DMS114 treated with DMSO at 0.1 percent for 48 hours (cell line): ENCODE results near the gene MRC1.
"Not testable (repeated sequence)": the region's sequence is repeated elsewhere in the genome, so short reads cannot be mapped to it uniquely, and the experiment has no call there.

Experiments used
- DNase-seq: peaks from one replicate; lab custom pipeline; 2025; ENCODE audit not compliant: unreplicated experiment; lab: John Stamatoyannopoulos, UW

Gene MRC1

DNA sequence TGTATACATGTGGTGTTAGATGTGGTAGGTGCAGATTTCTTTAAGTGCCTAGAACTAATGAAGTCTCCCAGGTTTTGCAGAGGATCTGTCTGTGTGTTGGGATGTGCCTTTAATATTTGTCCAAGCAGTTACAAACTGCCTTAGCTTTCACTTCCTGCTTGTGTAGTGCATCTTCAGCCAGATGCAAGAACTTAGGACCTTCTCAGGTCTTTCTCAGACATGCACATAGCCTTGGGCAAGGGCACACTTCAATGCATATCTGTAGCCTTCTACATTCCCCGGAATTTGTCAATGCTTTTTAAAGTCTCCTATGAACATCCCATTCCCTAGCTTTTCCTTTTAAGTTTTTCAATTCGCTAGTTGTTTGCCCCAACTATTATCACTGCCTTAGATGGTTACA is 95.4 kb downstream of the MRC1 start:
- no peak for DNase-seq

DNA sequence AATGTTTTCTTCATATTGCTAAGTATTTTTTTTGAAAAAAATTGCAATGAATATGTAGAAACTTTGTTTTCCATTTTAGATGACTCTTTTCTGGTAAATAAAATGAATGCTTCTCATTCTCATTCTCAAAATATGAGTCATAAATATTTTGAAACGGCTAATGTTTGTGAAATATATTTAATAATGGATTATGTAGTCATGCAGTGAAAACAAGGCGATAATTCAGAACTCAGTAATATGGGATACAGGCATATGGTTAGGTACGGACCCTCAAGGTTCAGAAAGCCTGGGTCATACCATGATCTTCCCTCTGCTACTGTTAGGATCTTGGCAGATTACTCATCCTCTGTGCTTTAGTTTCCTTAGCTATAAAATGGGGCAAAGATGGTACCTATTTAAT is 96.3 kb downstream of the MRC1 start:
- no peak for DNase-seq

DNA sequence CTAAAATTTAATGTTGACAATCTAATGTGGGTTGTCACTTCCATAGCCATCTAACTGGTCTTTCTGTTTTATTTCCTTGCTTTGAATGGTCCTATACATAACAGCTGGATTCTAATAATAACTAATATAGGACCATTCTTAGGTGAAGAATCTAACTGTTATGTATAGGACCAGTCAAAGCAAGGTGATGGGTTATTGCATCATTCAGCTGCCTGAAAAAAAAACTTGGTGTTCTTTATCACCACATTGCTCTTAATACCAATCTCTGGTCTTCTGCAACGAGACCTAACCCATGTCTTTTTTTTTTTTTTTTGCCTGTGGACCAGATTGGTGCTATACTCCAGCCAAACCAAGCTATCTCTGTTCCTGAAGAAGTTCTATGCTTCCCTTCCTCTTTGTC is 96.9 kb downstream of the MRC1 start:
- DNase-seq: no peak

DNA sequence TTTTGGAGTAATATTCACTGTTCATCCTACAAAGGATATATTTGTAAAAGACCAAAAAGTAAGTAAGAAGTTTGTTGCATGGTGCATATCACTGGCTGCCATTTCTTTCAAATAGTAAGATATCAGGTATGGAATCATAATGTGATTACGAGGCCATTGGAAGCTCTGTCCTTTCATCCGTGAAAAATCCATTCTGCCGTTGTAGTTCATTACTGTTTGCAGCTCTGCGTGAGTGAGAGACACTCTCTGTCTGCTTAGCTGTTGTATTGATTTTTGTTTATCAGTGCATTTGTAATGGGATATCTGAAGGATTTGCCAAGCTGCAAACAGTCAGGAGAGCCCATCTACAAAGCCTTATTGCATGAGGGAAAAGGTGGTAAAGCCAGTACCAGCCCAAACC is 98.5 kb downstream of the MRC1 start:
- DNase-seq: no peak

DNA sequence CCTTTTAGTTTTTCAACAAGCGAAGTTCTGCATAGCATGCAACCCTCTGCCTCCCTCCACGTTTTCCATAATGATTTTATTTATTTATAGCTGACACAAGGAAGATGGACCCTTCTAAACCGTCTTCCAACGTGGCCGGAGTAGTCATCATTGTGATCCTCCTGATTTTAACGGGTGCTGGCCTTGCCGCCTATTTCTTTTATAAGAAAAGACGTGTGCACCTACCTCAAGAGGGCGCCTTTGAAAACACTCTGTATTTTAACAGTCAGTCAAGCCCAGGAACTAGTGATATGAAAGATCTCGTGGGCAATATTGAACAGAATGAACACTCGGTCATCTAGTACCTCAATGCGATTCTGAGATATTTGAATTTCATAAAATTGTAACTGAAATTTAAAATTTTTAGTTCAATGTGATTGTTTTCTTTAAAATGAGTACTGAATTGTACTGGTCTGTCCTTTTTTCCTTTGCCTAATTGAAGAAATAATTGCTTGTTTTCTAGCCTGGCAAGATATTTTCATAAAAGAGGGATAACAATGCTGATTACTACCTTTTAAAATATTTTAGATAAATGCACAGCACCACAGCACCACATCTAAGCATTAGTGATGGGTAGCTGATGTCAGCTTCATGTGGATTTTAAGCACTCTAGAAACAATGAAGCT is 101.1 kb downstream of the MRC1 start:
- peak; percentile 74 for DNase-seq

DNA sequence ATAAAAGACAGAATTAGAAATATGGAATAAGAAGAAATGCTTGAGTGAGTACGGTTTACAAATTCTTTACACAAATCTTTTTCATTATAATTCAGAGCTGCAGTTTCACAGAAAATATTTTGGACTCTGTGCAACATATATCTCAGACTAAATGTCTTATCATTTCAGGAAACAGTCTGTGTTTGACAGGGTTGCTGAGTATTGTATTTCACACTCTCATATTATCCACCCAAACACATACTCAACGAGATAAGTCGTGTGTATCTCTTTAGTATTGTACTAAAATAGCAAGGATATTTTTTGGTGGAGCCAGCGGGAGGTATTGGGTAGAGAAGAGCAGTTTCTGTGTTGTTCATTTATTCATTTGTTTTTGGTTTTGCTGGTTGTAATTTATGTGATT is 103.6 kb downstream of the MRC1 start:
- DNase-seq: no peak

DNA sequence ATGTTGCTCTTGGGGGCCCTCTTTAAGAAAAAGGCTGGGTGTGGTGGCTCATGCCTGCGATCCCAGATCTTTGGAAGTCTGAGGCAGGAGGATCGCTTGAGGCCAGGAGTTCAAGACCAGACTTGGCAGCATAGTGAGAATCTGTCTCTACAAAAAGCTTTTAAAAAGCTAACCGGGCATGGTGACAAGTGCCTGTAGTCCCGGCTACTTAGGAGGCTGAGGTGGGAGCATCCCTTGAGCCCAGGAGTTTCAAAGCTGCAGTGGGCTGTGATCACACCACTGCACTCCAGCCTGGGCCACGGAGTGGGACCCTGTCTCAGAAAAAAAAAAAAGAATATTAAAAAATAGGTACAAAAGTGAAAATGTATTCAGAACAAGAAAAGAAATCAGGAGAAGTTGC is 104.5 kb downstream of the MRC1 start:
- no peak for DNase-seq

DNA sequence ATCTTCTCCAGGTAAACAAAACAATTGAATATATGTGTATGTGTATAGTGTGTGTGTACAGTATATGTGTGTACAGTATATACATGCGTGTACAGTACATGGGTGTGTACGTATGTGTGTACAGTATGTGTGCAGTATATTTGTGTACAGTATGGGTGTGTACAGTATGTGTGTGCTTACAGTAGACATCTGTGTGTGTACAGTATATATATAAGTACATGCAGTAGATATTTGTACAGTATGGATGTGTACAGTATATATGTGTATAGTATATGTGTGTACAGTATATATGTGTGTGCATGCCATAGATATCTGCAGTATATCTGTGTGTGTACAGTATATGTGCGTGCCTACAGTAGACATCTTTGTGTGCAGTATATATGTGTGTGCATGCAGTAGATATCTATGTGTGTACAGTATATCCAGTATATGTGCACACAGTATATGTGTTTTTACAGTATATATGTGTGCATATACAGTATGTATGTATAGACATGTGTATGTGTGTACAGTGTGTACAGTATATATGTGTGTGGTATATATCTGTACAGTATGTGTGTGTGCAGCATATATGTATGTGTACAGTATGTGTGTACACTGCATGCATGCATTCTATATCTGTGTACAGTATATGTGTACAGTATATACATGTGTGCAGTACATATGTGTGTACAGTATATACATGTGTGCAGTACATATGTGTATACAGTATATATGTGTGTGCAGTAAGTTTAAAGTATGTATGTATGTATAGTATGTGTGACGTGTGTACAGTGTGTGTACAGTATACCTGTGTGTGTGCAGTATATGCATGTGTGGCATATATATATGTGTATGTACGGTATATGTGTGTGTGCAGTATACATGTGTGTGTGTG is 105.3 kb downstream of the MRC1 start:
- DNase-seq: no peak

DNA sequence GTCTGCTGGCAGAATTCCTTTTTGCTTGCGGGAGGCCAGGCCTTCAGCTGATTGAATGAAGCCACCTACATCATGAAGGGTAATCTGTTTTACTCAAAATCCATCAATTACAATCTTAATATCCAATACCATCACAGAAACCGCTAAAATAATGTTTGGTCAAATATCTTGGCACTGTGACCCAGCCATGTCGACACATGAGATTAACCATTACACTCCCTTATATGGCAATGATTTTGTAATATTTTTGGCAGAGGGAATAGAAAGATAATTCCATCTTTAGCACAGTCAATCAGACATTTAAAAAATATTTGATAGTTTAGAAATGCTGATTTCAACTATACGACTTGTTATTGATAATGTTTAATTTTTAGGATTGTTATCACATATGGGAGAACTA is 106.0 kb downstream of the MRC1 start:
- DNase-seq: no peak

DNA sequence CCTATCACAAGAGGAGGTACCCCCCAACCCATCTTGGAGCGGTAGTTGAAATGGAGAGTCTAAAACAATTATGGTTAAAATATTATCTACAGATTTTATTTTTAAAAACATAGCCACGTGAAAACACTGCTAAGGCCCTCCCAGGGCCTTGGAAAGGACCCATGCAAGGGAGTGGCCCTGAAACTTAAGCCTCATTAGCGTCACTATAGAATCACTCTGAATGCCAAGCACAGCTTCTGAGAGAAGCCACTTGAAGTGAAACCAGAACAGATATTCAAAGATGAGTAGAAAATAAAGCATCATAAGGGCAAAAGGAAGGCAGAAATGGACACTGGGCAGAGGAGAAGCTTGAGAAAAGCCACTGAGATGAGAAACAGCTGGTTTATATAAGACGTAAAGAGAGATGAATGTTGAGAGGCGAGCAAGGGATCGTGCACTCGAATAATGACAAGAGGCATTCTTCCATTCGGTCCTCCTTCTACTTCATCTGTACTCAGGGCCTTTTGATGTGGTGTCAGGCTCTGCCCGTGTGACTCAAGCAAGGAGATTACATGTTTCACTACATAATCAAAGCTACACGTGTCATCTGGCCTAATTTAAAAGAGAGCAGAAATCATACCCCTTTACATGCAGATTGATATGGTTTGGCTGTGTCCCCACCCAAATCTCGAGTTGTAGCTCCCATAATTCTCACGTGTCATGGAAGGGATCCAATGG is 109.2 kb downstream of the MRC1 start:
- DNase-seq: no peak

DNA sequence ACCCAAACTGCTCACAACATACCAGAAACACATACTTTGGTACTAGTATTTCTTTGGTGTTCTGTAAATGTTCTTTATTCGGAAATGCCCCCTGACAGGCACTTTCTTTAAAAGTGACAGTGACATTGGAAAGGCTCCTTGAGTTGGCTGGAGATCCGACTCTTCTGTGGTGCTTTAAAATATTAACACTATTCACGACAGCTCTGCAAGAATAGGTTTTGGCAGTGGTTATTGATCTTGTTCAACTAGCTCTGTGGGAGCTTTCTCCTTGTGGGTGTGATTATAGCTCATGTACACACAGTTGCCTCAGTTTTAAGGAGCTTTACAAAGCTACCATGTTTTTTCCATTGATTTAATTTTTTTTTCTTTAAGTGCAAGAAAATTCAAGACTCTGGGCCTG is 112.2 kb downstream of the MRC1 start:
- DNase-seq: no peak

DNA sequence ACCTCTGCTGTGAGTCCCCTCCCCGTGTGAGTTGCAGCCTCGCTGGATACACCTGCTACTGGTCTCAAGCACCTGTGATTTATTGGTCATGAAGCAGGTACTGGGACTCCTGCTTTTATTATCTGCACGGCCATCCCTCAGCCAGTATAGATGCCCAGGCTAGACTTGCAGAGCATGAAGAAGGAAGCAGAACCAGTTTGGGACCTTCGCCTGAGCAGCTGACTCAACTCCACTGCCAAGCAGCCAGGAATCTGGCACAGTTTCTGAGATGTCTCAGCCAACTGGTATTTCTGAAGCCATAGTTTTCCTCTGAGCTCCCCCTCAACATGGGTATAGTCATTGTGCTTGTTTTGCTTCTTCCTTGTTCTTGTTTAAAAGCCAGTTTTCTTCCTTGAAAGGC is 114.6 kb downstream of the MRC1 start:
- DNase-seq: no peak

DNA sequence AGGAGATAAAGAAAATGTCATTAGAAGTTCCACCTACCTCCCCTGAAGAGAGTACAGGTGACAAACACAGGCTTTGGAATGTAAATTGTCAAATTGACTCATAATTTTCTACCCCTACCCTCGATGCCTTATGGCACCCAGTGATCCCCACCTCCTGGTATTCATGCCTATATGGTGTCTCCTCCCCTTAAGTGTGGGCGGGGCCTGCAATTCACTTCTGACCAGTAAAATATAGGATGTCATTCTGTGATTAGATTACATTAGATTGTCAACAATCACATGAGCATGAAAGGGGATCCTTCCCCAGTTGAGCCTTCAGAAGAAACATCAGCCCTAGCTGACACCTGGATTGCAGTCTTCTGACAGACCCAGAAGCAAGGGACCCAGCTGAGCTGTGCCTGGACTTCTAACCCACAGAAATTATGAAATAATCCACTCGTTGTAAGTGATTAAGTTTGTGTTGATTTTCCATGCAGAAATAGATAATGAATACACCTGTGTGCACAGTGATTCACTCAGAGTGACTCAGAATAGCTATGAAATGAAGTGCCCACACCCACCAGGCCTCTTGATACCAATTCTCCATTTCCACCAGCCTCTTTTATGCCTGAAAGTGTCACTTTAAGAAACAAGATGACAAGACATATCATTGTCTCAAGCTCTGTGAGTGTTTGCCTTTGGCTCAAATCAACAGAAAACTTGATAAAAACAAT is 134.0 kb downstream of the MRC1 start:
- no peak for DNase-seq

DNA sequence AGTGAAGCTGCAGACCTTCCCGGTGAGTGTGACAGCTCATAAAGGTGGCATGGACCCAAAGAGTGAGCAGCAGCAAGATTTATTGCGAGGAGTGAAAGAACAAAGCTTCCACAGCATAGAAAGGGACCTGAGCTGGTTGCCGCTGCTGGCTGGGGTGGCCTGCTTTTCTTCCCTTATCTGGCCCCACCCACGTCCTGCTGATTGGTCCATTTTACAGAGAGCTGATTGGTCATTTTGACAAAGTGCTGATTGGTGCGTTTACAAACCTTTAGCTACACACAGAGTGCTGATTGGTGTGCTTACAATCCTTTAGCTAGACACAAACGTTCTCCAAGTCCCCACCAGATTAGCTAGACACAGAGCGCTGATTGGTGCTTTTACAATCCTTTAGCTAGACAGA is 141.1 kb downstream of the MRC1 start:
- not testable (repeated sequence) for DNase-seq

DNA sequence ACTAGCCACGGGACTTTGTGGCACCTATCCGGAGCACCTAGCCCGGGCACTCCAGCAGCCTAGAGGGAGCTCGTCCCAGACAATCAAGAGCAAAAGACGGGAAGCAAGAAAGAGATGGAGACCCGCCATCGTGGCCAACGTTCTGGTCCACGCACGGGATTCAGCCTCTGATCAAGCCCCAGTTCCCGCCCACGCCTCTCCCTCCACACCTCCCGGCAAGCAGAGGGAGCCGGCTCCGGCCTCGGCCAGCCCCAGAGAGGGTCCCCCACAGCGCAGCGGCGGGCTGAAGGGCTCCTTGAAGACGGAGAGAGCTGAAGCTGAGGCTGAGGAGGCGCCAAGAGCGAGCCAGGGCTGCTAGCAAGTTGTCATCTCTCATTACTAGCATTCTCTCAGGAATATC is 141.6 kb downstream of the MRC1 start:
- DNase-seq: no peak

DNA sequence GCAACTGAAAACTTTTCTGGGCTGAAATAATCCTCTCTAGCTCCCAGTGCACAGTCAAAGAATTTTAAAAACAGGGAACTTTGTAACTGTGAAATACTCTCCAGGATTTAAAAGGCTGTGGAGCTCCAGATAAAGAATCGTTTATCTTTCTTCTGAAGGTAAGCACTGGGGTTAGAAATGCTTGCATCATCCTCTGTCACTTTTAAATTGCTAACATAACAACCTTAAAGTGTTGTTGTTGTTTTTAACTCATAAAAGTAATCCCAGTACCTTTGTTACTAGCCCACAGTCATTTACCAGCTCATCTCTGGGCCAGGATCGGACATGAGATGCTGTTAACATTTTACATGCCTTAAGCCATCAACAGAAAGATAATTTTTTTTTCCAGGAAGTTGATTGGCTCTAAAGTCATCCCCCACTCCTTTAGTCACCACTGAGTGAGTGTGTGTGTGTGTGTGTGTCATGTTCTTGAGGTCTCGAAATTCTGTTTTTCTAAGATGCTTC is 142.8 kb downstream of the MRC1 start, which contains the start of gene SLC39A12:
TSS of gene SLC39A12 (plus strand) at position 51 of the 504 bp plus-strand sequence. CDS start 1,359 bp downstream, outside the sequence.
- DNase-seq: no peak

DNA sequence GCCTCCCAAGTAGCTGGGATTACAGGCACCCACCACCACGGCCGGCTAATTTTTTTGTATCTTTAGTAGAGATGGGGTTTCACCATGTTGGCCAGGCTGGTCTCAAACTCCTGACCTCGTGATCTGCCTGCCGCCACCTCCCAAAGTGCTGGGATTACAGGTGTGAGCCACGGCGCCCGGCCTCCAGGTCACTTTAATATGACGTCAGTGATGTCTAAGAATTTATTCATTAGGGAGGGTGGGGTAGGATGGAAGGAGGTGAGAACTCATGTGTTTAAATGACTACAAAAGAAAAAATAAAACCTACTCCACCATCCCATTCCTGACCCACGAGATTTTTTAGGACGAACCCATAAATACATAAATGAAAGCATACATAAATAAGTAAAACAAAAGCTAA is 145.2 kb downstream of the MRC1 start:
- not testable (repeated sequence) for DNase-seq

DNA sequence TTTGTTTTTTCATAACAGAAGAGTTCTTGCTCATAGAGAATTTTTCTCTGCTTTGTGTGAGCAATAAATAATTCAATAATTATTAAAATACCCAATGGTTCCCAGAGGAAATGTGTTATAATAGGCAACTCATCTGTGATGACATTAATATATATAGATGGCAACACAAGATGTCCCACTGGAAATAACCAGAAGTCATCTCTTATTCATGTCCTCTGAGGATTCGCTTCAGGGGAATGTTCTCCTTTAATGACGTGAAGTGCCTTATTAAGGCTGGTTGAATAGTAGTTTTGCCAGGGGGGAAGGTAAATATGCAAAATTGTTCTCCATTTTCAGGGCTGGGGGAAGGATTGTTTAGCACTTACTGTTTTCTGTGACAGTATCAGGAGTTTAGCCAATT is 145.7 kb downstream of the MRC1 start:
- DNase-seq: no peak

DNA sequence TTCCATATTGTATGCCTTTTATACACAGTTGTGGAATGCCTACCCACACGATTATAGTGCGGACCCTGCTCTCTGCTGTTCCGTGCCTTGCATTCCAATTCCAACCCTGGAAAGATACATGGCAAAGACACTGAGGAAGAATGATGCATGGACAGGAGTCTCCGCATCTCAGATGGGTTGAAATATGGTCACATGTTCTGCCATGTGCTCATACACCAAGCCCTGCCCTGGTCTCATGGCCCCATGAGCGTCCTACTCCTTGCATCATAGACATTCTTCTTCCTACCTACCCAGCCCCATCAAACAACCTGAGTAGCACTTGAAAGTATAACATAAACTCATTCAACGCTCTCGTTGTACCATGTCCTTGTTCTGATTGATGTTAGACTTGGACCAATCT is 148.9 kb downstream of the MRC1 start:
- DNase-seq: no peak

DNA sequence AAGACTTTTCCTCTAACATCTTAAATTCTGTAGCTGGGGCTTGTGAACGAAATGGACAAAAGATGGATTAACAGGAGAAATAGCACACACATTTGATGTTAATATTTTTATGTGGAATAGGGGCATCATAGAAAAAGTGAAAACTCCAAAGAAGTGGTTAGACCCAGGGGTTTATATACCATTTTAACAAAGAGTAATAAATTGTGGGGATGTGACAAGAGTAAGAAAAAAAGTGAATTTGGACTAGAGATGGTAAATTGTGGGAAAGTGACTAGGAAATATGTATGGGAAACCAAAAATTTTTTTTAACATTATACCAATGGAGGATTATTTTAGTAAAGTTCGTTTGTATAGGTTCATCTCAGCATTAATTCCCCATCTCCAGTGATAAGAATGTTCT is 150.7 kb downstream of the MRC1 start:
- no peak for DNase-seq
